H1 (cell line): ENCODE measurements around the gene ADCYAP1. TPM values are rescaled to one million over a fixed set of nuclear protein-coding genes. Genes with fewer than 3 reads are reported as not detected.

Experiments used
- ATF3 ChIP-seq: IDR thresholded peaks from 2 replicates; pipeline ENCODE4 v1.6.1; 2011; ENCODE audit warnings: low read depth, mild to moderate bottlenecking, low read length; ENCODE audit not compliant: insufficient read depth
- BACH1 ChIP-seq: IDR thresholded peaks from 2 replicates; pipeline ENCODE4 v1.6.1; 2012; ENCODE audit warnings: low read length, improper control_type of control experiment
- BCL11A ChIP-seq, 2 experiments: IDR thresholded peaks; one replicate each; pipeline ENCODE4 v1.6.1; 2011; ENCODE audit warnings: low read depth in 2 of 2, low read length in 2 of 2, mild to moderate bottlenecking in 2 of 2
- CBX5 ChIP-seq: fragments of 300-800, 300-1000 bp; sonication (generic); IDR thresholded peaks from 2 replicates; pipeline ENCODE4 v1.7.1; 2016; ENCODE audit warnings: antibody characterized with exemption, low read length, low read depth
- CHD7 ChIP-seq: fragments of 300-600 bp; sonication (generic); IDR thresholded peaks from 2 replicates; pipeline ENCODE4 v1.7.1; 2012; ENCODE audit warnings: low read length, moderate library complexity, mild to moderate bottlenecking, inconsistent platforms; ENCODE audit not compliant: insufficient replicate concordance
- CREB1 ChIP-seq: IDR thresholded peaks from 2 replicates; pipeline ENCODE4 v1.6.1; 2012; ENCODE audit warnings: inconsistent platforms
- JUN ChIP-seq: IDR thresholded peaks from 2 replicates; pipeline ENCODE4 v1.6.1; 2011; ENCODE audit warnings: low read depth, mild to moderate bottlenecking, improper control_type of control experiment, low read length
- NRF1 ChIP-seq: IDR thresholded peaks from 2 replicates; pipeline ENCODE4 v1.6.1; 2011; ENCODE audit warnings: mild to moderate bottlenecking, low read depth, low read length, improper control_type of control experiment
- RFX5 ChIP-seq: IDR thresholded peaks from 2 replicates; pipeline ENCODE4 v1.6.1; 2011; ENCODE audit warnings: low read depth, low read length, improper control_type of control experiment, borderline replicate concordance
- TEAD4 ChIP-seq: IDR thresholded peaks from 2 replicates; pipeline ENCODE4 v1.6.1; 2012; ENCODE audit warnings: low read depth, low read length, inconsistent platforms, mixed read lengths
- YY1 ChIP-seq: IDR thresholded peaks from 2 replicates; pipeline ENCODE4 v1.6.1; 2011; ENCODE audit warnings: low read depth, mild to moderate bottlenecking, low read length
- polyA plus RNA-seq, 7 experiments: library from polyadenylated mRNA; depleted of rRNA in 3 of 7; stranded (reverse) in 5 of 7; unstranded in 2 of 7; fragments of >200 nt in 5 of 7; fragments of 200-250 nt in 2 of 7; gene quantifications; 1 replicate in 5 of 7; 2 replicates in 1 of 7; 4 replicates in 1 of 7; pipeline versions ENCODE4 v1.2.1 to v1.2.3, GENCODE V29; 2011 to 2013; ENCODE audit warnings: missing spikeins in 2 of 7, mixed read lengths in 2 of 7
- total RNA-seq: library from RNA; stranded (reverse); fragmentation: NEBNext Ultra II Directional; extraction: Animal tissue kit (Norgen Biotek cat#: 25700); gene quantifications from 2 replicates; pipeline ENCODE4 v1.2.1, GENCODE V29; 2021

Gene ADCYAP1
- total and polyA plus RNA-seq, 2 of the 8 experiments (the other 6 are each of a cell fraction or from before 2014, with no cell fraction given), result 0.02 TPM; not detected in 1

GRCh38 chr18:944440-944839, 39.8 kb downstream of the ADCYAP1 start (continued):
- TF ChIP-seq CHD7 (no peak), BCL11A (IDR thresholded peaks at IDR 0.05; ENCODE audit: low read depth in 2 of 2, low read length in 2 of 2) (no peak), CBX5 (no peak), BACH1 (no peak), JUN (no peak), NRF1 (no peak), RFX5 (no peak), ATF3 (no peak), CREB1 (no peak), TEAD4 (no peak), YY1 (no peak)
